IPS-18c (cell line): Measurements from ENCODE around the gene EMP2.

Experiments
- H3K4me3 ChIP-seq: 2 replicates; pipeline ENCODE4 v1.7.0; 2013; ENCODE audit warnings: low read depth, mild to moderate bottlenecking, low read length, moderate library complexity; ENCODE audit not compliant: insufficient read depth
- H3K9me3 ChIP-seq: one replicate; pipeline ENCODE4 v1.6.1; 2013; ENCODE audit warnings: mild to moderate bottlenecking, low read length, moderate library complexity; ENCODE audit not compliant: control insufficient read depth, insufficient read depth

EMP2 gene

DNA sequence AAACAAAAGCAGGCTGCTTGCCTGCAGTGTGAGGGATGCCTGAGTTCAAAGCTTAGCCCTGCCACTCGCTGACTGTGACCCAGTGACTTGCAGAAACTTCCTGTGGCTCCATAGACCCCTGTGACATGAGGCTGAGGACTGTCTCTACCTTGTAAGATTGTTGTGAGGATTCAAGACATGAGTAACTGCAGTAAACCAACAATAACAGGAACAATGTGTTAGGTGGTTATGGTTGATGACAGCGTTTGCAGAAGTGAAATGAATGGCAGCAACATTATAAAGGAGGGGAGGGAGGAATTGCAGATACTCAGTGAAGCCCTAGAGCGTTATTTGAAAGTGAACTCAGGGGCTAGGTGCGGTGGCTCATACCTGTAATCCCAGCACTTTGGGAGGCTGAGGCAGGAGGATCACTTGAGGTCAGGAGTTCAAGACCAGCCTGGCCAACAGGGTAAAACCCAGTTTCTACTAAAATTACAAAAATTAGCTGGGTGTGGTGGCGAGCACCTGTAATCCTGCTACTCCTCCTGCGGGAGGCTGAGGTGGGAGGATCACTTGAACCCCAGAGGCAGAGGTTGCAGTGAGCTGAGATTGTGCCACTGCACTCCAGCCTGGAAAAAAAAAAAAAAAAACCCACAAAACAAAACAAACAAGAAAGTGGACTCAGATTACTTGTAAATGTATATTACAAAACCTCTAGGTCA is 33.5 kb upstream of the EMP2 start:
- Histone ChIP-seq H3K4me3 (no peak overlapping the region), H3K9me3 (no peaks in the 10 kb centered on the region)

DNA sequence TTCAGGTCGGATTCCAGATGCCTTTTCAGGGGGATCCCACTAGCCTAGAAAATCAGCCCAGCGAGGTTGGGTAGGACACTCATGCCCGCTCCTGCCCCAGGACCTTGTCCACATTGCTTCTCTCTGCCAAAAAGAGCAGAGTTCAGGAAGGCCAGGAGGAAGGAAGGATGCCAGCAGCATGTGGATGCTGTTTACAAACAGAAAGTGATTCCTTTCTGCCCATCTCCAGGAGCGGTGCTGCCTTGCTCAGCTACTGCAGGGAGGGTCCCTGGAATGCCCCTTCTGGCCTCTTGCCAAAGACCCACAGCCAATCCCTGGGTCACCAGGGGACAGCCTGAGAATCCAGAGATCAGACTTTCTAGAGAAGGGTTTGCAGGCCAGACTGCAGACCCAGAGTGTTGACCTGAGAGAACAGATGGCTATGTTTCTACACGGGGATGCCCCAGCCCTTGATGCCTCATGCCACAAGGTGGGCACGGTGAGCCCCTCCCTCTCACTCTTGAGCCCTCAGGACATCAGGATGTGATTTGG is 32.3 kb upstream of the EMP2 start:
- Histone ChIP-seq H3K9me3 (no peaks in the 10 kb centered on the region), H3K4me3 (no peak overlapping the region)

DNA sequence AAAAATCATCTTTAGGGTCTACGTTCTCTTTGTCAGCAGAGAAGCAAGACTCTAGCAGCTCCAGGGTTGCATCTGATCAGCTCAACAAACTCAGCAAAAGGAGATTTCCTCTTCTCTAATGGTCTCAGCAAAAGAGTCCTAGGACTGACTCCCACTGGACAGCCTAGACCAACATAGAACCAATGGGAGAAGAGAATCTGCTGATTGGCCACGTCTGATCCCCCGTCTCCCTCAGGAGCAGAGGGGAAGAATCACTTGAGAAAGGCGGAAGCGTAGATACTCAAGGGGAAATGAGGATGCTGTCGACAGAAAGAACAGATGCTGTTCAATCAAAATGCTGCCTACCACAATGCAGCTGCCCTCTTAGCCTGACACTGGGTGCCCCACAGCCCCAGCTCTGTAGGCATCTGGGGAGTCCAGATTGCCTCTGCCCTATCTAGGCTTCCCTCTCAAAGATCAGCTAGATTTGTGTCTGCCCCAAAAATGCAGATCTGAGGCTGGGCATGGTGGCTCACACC is 31.5 kb upstream of the EMP2 start:
- Histone ChIP-seq H3K9me3 (no peaks in the 10 kb centered on the region), H3K4me3 (no peak overlapping the region)

DNA sequence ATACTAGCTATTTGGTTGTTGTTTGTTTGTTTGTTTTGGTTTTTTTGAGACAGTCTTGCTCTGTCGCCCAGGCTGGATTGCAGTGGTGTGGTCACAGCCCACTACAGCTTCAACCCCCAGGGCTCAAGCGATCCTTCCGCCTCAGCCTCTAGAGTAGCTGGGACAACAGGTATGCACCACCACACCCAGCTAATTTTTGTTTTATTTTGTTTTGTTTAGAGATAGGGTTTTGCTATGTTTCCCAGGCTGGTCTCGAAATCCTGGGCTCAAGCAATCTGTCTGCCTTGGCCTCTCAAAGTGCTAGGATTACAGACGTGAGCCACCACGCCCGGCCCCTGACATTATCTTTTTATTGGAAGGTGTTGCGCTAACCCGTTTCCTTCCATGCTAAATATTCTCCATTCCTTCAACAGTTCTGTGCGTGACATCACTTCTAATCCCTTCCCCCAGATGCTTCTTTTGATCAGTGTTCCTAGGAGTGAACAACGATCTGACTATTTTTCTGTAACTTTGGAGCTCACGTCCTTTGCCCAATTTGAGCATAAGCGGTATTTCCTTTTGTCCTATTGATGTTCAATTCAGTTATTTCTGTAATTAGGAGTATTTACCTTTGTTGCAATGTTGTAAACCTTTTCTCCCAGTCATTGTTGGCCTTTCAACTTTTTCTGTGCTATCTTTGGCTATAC is 30.2 kb upstream of the EMP2 start:
- no peaks in the 10 kb centered on the region for H3K9me3 ChIP-seq
- H3K4me3 ChIP-seq: no peak overlapping the region

DNA sequence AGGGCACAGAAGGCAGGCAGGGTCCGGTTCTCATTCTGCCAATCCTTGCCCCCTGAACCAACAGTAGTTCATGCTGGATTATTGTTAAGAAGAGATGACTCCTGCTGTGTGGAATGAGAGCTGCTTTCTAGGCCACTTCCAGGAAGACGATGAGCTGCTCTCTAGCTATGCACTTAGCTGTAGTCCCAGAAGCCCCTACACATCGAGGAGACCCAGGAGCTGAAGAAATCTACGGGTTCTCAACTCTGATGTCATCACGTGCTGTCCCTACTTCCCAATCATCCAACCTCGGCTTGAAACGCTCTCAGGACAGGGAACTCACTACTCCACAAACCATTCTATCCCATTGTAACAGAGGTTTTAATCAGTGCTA is 29.0 kb upstream of the EMP2 start:
- Histone ChIP-seq H3K9me3 (no peaks in the 10 kb centered on the region), H3K4me3 (no peak overlapping the region)

DNA sequence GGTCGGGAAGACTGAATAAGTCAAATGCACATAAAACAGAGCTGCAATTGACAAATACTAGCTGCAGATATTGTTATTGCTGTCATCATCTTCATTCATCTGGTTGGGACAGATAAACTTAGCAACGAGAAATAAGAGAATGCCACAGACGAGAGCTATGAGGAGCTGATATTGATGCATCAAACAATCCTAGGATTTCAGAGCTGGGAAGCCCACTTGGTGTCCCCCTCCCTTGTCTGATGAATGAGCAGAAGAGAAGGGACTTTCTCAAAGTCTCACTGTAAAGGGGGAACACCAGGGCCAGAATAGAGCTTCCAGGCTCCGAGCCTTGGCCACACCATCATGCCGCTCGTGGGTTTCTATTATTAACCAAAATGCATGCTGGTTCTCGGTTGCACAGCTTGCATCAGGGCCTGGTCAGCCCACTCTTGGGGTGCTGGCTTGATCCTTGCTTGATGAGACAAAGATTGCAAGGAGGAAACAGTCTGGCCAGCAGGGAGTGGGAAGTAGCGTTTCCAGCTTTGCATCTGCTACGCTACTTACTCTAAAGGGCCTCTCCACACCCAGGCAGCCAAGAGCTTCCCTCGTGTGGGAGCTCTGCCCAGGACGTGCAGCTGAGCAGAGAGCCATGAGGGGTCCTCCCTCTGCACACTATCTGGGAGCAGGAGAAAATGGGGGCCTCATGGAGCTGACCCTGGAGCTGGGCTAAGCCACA is 28.4 kb upstream of the EMP2 start:
- H3K4me3 ChIP-seq: no peak overlapping the region

DNA sequence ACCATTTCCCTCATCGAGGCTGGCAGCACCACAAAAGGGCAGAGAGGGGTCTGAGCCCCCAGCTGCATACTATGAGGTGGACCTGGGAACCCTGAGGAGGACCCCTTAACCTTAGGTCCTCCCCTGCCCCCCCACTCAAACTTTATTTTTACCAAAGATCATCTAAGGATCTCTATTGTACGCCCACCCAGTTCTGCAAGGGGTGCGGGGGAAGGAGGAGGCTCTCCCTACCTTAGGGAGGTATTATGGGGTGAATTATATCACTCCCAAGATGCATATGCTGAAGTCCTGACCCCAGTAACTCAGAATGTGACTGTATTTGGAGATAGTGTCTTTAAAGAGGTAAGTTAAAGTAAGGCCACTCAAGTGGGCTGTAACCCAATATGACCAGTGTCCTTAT is 26.8 kb upstream of the EMP2 start:
- H3K4me3 ChIP-seq: no peak overlapping the region
- H3K9me3 ChIP-seq: no peaks in the 10 kb centered on the region

More for the DNA sequence above, 28.4 kb upstream of the EMP2 start:
- H3K9me3 ChIP-seq: no peaks in the 10 kb centered on the region

DNA sequence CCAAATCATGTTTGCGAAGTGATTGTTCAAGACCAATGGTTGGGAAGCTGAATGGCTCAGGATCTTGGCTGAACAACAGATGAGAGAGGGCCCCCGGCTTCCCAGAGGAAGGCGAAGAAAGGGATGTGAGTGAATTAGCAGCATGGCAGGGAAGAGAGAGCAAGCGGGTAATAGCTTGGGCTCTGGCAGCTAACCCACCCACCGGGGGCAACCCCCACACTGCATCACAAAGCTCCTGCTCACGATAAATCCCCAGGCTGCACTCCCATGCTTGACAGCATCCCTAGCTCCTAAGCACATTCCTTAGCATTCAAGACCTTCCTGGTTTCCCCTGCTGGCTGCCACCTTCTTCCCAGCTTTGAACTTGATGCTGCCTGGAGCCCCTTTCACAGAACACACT is 26.2 kb upstream of the EMP2 start:
- H3K9me3 ChIP-seq: no peaks in the 10 kb centered on the region

DNA sequence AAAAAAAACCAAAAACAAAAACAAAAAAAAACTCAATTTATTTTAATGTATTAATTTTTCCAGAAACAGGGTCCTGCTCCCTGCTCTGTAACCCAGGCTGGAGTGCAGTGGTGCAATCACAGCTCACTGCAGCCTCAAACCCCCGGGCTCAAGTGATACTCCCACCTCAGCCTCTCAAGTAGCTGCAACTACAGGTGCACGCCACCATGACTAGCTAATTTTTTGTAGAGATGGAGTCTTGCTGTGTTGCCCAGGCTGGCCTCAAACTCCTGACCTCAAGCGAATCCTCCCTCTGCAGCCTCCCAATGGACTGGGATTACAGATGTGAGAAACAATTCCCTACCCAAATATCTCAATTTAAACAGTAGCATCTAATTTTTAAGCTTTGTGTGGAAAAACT is 25.2 kb upstream of the EMP2 start:
- Histone ChIP-seq H3K9me3 (no peaks in the 10 kb centered on the region), H3K4me3 (no peak overlapping the region)

More for the DNA sequence above, 26.2 kb upstream of the EMP2 start:
- H3K4me3 ChIP-seq: no peak overlapping the region

DNA sequence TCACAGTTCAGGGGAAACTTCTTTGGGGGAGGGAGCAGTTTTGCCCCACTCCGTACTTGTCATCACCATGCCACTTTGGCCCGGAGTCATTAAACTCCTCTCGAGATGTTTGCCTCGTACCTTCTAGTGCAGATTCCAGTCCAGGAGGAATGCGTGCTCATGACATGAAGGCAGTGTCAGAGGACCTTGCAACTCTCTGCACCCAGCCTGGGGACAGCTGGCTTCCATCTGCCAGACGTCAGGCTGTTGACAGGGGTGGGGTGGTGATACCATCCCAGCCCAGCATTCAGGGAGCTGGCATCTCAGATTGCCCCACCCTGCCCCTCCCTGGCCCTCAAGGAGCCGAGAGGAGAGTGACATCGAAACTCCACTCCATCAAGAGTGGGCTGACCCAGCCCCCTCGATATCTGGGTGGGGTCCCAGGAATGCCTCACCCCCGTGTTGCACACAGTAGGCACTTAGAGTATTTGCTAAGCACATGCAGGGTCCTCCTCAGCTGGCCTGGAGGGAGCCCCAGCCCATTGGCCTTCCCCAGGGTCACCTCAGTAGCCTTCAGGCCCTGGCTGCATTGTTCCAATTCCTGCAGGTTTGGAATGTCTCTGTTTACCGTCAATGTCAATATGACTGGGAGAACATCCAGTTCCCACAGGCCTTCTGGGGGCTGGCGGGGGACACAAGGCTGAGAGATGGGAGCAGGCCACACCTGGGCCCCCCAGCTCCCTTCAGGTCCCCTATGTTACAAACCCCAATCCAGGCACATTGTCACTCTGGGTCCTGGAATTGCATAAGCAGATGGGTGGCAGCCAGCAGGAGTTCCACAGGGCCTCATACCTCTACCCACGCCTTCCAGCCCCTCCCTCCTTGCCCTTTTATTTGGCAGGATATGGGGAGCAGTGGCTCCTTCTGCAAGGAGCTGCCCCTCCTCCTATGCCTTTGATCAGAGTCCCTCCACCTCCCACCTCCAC is 21.3 kb upstream of the EMP2 start:
- no peaks in the 10 kb centered on the region for H3K9me3 ChIP-seq
- H3K4me3 ChIP-seq: no peak overlapping the region

DNA sequence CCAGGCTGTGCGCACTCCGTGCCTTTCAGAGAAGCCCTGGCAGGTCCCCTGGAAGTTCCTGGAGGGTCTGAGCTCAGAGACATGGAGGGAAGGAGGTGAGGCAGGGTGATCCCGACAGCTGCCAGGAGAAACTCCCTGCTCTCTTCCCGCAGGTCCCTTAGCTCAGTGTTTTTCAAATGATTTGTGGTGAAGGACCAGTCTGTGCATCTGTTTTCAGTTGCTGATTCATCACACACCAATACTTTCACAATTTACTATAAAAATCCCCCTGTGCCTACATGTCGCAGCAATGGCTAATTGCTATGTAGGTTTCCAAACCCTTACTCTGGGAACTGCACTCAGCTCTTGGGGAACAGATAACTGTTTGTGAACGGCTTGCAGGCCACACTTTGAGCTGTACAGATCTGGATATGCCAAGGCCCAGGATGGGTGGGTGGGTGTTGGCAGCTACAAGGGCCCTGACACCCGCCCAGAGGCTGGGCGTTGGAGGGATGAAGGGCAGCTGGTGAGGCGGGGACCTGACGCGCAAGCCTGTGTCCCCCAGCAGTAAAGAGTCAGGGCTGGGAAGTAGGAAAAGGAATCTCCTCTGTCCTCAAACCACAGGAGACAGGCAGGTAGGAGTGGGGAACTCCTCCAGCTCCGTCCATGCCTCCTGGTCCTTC is 20.5 kb upstream of the EMP2 start:
- Histone ChIP-seq H3K9me3 (no peaks in the 10 kb centered on the region), H3K4me3 (no peak overlapping the region)

DNA sequence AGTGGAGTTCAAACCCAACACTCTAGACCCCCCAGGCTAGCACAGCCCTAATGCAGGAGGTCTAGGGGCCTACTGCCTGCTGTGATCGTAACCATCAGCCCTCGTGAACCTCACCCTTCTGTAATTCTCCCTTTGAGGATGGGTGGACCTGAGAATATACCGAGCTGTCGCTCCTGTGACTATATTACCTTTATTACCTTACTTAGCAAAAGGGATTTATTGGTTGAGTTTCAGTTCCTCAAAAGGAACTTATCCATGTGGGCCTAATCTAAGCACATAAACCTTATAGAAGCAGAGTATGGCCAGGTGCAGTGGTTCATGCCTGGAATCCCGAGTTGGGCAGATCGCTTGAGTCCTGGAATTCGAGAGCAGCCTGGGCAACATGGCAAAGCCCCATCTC is 19.2 kb upstream of the EMP2 start:
- Histone ChIP-seq H3K9me3 (no peaks in the 10 kb centered on the region), H3K4me3 (no peak overlapping the region)

DNA sequence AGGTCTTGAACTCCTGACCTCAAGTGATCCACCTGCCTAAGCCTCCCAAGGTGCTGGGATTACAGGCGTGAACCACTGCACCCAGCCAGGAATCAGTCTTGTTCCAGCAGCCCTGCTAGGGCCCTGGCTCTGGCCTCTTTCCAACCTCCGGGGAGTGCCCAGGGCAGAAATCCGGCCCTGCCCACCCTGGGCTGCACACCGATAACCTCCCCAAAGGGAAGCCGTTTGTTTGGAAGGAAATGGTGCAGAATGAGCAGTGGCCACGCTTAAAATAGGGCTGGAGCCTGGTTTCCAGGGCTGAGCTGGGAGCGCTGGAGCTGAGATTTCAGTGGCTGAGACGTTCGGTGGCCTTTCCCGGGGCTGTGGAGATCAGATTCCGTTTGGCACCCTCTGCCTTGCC is 17.8 kb upstream of the EMP2 start:
- no peak overlapping the region for H3K4me3 ChIP-seq
- H3K9me3 ChIP-seq: no peaks in the 10 kb centered on the region

DNA sequence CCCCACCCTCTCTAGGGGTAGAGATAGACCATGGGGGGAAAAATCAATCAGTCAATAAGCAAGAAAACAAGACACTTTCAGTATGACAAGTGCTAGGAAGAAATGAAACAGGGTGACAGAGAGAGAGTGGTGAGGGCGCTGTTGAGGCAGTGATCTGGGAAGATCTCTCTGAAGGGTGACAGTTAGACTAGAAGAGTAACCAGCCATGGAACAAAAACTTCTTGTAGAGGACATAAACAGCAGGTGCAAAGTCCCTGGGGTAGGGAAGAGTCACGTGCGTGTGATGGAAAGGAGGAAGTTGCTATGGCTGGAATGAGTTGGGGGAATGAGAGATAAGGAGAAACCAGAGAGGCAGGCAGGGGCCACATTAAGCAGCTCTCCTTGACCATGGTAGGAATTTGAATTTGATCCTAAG is 16.8 kb upstream of the EMP2 start:
- no peak overlapping the region for H3K4me3 ChIP-seq
- no peaks in the 10 kb centered on the region for H3K9me3 ChIP-seq

DNA sequence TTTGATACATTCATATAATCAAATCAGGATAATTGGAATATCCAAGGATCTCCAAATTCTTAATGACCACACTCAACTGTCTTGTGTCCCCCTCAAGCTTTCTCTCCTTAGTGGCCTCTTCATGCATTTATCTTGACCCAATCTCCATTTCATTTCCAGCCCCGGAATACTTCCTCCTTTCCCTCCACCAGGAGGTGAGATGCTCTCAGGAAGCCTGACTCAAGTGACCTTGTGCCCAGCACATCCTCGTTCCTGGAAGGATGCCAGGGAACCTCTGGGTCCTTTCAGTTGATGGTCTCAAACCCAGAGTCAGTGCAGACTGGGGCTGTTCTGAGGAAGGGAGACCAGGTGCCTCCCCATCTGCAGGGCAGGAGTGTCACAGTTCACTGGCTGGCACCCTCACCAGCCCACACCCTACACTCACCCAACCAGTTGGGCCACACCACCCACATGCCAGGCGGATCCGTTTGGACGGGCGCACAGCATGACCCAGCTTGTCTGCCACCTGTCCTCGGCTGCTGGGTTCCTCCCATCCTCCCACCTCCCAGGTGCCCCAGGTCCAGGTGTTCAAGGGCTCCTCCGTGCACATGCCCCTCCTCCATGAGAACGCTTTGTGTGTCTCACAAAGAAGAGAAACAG is 14.0 kb upstream of the EMP2 start:
- H3K4me3 ChIP-seq: no peak overlapping the region
- H3K9me3 ChIP-seq: no peaks in the 10 kb centered on the region

DNA sequence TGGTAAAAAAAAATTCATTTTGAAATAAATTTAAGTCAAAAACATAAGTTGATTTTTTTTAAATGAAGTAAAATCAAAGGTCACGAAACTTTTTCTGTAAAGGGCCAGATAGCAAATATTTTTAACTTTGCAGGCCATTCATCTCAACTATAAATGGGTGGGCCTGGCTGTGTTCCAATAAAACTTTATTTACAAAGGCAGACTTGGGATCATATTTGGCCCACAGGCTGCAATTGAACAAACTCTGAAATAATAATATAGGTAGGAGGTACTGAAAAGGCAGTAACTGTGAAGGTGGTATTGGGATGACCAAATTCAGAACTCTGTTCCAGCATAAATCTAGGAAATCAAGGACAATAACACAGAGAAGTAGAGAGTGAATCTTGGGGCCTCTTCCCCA is 12.2 kb upstream of the EMP2 start:
- Histone ChIP-seq H3K9me3 (no peaks in the 10 kb centered on the region), H3K4me3 (no peak overlapping the region)
